ENCODE measurements around the gene TPTE.

DNA sequence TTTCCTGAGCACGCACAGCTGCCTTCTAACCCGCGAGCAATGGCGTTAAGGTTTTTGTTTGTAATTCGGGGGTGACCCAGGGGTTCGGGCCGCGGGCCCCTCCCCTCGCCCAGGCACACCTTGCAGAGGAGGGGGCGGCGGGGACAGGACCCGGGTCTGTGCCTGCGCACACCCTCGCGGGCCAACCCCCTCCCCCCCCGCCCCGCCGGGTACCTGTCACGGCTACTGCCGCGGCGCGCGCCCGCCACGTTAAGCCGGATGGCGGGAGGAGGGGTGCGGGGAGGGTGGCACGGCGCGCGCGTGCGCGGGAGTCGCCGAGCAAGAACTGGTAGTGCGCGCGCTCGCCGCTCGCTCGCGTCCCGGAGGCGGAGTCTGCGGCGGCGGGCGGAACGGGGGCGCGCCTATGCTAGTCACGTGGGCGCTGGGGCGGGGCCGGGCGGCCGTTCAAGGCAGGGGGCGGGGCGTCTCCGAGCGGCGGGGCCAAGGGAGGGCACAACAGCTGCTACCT, at the start of gene TPTE:
- TF ChIP-seq EP300 (IDR thresholded peaks at IDR 0.05; ENCODE audit: low read length) = no peak
- no peak for TF ChIP-seq RAD51 (IDR thresholded peaks at IDR 0.05; ENCODE audit: borderline replicate concordance, low read depth)
- TF ChIP-seq, protein P1, sequence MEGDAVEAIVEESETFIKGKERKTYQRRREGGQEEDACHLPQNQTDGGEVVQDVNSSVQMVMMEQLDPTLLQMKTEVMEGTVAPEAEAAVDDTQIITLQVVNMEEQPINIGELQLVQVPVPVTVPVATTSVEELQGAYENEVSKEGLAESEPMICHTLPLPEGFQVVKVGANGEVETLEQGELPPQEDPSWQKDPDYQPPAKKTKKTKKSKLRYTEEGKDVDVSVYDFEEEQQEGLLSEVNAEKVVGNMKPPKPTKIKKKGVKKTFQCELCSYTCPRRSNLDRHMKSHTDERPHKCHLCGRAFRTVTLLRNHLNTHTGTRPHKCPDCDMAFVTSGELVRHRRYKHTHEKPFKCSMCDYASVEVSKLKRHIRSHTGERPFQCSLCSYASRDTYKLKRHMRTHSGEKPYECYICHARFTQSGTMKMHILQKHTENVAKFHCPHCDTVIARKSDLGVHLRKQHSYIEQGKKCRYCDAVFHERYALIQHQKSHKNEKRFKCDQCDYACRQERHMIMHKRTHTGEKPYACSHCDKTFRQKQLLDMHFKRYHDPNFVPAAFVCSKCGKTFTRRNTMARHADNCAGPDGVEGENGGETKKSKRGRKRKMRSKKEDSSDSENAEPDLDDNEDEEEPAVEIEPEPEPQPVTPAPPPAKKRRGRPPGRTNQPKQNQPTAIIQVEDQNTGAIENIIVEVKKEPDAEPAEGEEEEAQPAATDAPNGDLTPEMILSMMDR (IDR thresholded peaks at IDR 0.05 in 2 of 3, conservative IDR thresholded peaks at IDR 0.05 in 1 of 3; ENCODE audit: insufficient read depth in 2 of 3, low read depth in 1 of 3, low read length in 3 of 3) = no peak
- TF ChIP-seq SIRT6 (IDR thresholded peaks at IDR 0.05; ENCODE audit: low read depth, low read length) = no peak
- TF ChIP-seq, protein P2, sequence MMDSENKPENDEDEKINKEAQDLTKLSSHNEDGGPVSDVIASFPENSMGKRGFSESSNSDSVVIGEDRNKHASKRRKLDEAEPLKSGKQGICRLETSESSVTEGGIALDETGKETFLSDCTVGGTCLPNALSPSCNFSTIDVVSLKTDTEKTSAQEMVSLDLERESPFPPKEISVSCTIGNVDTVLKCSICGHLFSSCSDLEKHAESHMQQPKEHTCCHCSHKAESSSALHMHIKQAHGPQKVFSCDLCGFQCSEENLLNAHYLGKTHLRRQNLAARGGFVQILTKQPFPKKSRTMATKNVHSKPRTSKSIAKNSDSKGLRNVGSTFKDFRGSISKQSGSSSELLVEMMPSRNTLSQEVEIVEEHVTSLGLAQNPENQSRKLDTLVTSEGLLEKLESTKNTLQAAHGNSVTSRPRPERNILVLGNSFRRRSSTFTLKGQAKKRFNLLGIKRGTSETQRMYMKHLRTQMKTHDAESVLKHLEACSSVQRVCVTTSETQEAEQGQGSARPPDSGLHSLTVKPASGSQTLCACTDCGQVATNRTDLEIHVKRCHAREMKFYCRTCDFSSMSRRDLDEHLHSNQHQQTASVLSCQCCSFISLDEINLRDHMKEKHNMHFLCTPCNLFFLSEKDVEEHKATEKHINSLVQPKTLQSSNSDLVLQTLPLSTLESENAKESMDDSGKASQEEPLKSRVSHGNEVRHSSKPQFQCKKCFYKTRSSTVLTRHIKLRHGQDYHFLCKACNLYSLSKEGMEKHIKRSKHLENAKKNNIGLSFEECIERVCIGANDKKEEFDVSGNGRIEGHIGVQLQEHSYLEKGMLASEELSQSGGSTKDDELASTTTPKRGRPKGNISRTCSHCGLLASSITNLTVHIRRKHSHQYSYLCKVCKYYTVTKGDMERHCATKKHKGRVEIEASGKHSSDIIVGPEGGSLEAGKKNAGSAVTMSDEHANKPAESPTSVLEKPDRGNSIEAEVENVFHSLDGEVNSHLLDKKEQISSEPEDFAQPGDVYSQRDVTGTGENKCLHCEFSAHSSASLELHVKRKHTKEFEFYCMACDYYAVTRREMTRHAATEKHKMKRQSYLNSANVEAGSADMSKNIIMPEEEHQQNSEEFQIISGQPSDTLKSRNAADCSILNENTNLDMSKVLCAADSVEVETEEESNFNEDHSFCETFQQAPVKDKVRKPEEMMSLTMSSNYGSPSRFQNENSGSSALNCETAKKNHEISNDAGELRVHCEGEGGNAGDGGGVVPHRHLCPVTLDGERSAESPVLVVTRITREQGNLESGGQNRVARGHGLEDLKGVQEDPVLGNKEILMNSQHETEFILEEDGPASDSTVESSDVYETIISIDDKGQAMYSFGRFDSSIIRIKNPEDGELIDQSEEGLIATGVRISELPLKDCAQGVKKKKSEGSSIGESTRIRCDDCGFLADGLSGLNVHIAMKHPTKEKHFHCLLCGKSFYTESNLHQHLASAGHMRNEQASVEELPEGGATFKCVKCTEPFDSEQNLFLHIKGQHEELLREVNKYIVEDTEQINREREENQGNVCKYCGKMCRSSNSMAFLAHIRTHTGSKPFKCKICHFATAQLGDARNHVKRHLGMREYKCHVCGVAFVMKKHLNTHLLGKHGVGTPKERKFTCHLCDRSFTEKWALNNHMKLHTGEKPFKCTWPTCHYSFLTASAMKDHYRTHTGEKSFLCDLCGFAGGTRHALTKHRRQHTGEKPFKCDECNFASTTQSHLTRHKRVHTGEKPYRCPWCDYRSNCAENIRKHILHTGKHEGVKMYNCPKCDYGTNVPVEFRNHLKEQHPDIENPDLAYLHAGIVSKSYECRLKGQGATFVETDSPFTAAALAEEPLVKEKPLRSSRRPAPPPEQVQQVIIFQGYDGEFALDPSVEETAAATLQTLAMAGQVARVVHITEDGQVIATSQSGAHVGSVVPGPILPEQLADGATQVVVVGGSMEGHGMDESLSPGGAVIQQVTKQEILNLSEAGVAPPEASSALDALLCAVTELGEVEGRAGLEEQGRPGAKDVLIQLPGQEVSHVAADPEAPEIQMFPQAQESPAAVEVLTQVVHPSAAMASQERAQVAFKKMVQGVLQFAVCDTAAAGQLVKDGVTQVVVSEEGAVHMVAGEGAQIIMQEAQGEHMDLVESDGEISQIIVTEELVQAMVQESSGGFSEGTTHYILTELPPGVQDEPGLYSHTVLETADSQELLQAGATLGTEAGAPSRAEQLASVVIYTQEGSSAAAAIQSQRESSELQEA (IDR thresholded peaks at IDR 0.05; ENCODE audit: low read depth) = no peak
- TF ChIP-seq, protein P3, sequence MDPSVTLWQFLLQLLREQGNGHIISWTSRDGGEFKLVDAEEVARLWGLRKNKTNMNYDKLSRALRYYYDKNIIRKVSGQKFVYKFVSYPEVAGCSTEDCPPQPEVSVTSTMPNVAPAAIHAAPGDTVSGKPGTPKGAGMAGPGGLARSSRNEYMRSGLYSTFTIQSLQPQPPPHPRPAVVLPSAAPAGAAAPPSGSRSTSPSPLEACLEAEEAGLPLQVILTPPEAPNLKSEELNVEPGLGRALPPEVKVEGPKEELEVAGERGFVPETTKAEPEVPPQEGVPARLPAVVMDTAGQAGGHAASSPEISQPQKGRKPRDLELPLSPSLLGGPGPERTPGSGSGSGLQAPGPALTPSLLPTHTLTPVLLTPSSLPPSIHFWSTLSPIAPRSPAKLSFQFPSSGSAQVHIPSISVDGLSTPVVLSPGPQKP (CRISPR knock-in tag; IDR thresholded peaks at IDR 0.05) = no peak
- TF ChIP-seq ZFP1 (CRISPR knock-in tag; IDR thresholded peaks at IDR 0.05) = no peak
- TF ChIP-seq, protein P4, sequence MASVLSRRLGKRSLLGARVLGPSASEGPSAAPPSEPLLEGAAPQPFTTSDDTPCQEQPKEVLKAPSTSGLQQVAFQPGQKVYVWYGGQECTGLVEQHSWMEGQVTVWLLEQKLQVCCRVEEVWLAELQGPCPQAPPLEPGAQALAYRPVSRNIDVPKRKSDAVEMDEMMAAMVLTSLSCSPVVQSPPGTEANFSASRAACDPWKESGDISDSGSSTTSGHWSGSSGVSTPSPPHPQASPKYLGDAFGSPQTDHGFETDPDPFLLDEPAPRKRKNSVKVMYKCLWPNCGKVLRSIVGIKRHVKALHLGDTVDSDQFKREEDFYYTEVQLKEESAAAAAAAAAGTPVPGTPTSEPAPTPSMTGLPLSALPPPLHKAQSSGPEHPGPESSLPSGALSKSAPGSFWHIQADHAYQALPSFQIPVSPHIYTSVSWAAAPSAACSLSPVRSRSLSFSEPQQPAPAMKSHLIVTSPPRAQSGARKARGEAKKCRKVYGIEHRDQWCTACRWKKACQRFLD (CRISPR knock-in tag; IDR thresholded peaks at IDR 0.05) = no peak
- TF ChIP-seq, protein P5, sequence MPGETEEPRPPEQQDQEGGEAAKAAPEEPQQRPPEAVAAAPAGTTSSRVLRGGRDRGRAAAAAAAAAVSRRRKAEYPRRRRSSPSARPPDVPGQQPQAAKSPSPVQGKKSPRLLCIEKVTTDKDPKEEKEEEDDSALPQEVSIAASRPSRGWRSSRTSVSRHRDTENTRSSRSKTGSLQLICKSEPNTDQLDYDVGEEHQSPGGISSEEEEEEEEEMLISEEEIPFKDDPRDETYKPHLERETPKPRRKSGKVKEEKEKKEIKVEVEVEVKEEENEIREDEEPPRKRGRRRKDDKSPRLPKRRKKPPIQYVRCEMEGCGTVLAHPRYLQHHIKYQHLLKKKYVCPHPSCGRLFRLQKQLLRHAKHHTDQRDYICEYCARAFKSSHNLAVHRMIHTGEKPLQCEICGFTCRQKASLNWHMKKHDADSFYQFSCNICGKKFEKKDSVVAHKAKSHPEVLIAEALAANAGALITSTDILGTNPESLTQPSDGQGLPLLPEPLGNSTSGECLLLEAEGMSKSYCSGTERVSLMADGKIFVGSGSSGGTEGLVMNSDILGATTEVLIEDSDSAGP (CRISPR knock-in tag; IDR thresholded peaks at IDR 0.05) = no peak
- TF ChIP-seq JUND (IDR thresholded peaks at IDR 0.05; ENCODE audit: borderline replicate concordance, low read depth, low read length) = no peak
- no peak for TF ChIP-seq JUND (tag; IDR thresholded peaks at IDR 0.05; ENCODE audit: borderline replicate concordance, low read depth, low read length)

Data from K562 (cell line).